WTC11 (cell line): ENCODE results near the gene CIC.

Experiments
- NFYB ChIP-seq: sonication (generic); formaldehyde crosslinking; conservative IDR thresholded peaks from 2 replicates; pipeline ENCODE4 v1.8.0; 2022; ENCODE audit warnings: low read depth, missing genetic modification reagents
- SP1 ChIP-seq: sonication (generic); formaldehyde crosslinking; conservative IDR thresholded peaks from 2 replicates; pipeline ENCODE4 v1.8.1; 2022; ENCODE audit warnings: missing genetic modification reagents
- TCF7 ChIP-seq: sonication (generic); formaldehyde crosslinking; IDR thresholded peaks from 2 replicates; pipeline ENCODE4 v1.8.0; 2022; ENCODE audit warnings: mild to moderate bottlenecking, low read depth, missing genetic modification reagents, moderate library complexity
- TF ChIP-seq, protein P1 (sequence below): fragments of 200-600 bp; IDR thresholded peaks from 2 replicates; pipeline ENCODE4 v1.8.0; 2022; ENCODE audit warnings: antibody characterized with exemption
- TF ChIP-seq, protein P2 (sequence below): sonication (generic); formaldehyde crosslinking; IDR thresholded peaks from 2 replicates; pipeline ENCODE4 v1.8.1; 2023; ENCODE audit warnings: mild to moderate bottlenecking, missing genetic modification reagents, moderate library complexity

DNA sequence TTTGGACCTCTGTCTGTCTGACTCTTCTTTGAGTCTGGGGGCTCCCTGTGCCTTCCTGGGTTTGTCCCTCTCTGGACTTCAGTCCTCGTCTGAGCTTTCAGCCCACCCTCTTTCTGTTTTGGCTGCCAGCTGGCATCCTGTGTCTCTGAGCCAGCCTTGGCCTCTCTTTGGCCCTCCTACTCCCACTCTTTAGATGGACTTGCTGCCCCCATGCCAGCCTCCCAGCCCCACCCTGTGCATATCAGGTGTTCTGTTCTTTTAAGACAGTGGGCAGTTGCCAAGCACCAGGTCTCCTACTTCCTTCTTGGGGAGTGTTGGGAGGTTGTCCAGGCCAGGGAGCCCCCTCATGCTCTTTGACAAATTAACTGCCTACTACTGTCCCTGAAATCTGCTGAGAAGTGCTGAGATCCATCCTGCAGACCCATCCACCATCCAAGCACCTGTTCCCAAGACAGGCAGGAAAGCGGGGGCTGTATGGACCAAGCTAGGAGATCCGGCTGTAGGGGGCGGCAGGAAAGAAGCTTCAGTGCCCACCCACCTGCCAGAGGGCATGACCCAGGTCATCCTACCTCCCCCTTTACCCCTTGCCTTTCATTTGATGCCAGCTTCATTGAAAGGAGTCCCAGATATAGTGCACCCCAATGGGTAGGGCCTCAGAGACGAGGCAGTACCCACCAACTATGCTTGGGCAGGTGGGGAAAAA, 9.6 kb downstream of the CIC start:
- no peak for TF ChIP-seq NFYB (CRISPR knock-in tag)
- TF ChIP-seq, protein P1, sequence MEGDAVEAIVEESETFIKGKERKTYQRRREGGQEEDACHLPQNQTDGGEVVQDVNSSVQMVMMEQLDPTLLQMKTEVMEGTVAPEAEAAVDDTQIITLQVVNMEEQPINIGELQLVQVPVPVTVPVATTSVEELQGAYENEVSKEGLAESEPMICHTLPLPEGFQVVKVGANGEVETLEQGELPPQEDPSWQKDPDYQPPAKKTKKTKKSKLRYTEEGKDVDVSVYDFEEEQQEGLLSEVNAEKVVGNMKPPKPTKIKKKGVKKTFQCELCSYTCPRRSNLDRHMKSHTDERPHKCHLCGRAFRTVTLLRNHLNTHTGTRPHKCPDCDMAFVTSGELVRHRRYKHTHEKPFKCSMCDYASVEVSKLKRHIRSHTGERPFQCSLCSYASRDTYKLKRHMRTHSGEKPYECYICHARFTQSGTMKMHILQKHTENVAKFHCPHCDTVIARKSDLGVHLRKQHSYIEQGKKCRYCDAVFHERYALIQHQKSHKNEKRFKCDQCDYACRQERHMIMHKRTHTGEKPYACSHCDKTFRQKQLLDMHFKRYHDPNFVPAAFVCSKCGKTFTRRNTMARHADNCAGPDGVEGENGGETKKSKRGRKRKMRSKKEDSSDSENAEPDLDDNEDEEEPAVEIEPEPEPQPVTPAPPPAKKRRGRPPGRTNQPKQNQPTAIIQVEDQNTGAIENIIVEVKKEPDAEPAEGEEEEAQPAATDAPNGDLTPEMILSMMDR = no peak
- TF ChIP-seq TCF7 (CRISPR knock-in tag) = no peak
- no peak for TF ChIP-seq SP1
- TF ChIP-seq, protein P2, sequence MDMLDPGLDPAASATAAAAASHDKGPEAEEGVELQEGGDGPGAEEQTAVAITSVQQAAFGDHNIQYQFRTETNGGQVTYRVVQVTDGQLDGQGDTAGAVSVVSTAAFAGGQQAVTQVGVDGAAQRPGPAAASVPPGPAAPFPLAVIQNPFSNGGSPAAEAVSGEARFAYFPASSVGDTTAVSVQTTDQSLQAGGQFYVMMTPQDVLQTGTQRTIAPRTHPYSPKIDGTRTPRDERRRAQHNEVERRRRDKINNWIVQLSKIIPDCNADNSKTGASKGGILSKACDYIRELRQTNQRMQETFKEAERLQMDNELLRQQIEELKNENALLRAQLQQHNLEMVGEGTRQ (CRISPR knock-in tag) = no peak
